ENCODE results near the gene WDR88.

Gene WDR88

DNA sequence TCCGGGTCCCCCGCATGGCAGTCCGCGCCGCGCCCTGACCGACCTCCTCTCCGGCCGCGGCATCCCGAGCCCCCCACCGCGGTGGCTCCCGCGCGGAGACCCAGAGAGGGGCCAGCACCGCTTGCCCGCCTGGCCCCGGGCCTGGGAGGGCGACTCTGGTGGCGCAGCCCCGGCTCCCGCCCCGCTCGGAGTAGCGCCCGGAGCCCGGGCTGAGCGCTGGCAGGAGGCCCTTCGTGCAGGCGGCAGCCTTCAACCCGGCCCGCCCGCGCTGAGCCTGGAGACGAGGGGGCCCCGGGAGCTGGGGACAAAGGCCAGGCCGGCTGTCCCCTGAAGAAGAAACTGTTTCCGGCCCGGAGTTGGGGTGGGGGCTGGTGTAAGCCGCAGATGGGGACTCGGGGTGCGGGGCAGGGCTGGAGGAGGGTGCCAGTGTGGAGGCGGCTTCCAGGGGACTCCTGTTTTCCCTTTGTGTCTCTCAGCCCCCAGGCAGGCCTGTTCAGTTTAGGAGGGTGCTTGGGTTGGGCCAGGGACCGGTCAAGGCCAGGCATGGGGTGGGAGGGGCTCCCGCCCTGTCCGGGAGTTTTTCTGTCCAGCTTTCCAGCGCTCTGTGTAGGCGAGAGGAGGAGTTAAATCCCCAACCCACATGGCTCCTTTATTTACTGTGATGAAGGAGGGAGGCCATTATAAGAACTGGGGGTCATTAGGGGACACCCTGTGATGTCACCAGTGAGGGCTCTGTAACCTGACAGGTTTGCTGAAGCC lies 63.2 kb downstream of the WDR88 start:
- no peak for FAIRE-seq
- no peak for DNase-seq (ENCODE audit: extremely low spot score, insufficient read length, low read depth)

DNA sequence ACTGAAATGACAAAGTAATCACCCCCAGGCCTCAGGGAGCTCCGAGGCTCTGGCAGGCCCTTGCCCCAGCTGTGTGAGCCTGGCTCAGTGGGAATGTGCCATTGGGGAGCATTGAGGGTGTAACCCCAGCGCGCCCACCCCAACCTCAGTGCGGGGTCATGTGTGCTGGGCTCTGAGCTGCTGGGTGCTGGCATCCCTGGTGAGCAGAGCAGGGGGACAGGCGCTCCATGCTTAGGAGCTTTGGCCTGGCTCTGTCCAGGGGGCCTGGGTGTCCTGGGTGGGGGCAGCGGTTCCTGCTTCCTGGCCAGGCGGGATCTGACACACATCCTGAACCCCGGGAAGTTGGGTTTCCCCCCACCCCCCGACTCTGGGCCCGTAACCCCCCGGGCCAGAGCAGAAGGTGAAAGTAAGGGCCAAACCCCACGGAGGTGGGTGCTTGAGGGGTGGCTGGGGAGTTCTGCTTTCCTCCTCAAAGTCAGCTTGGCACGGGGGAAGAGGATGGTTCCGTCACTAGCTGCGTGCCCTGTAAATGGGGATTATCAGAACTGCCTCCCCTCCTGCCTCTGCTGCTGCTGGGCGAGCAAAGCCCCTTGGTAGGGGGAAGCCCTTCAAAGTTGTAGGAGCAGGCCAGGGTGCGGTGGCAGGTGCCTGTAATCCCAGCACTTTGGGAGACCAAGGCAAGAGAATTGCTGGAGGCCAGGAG lies 63.9 kb downstream of the WDR88 start:
- no peak for FAIRE-seq

DNA sequence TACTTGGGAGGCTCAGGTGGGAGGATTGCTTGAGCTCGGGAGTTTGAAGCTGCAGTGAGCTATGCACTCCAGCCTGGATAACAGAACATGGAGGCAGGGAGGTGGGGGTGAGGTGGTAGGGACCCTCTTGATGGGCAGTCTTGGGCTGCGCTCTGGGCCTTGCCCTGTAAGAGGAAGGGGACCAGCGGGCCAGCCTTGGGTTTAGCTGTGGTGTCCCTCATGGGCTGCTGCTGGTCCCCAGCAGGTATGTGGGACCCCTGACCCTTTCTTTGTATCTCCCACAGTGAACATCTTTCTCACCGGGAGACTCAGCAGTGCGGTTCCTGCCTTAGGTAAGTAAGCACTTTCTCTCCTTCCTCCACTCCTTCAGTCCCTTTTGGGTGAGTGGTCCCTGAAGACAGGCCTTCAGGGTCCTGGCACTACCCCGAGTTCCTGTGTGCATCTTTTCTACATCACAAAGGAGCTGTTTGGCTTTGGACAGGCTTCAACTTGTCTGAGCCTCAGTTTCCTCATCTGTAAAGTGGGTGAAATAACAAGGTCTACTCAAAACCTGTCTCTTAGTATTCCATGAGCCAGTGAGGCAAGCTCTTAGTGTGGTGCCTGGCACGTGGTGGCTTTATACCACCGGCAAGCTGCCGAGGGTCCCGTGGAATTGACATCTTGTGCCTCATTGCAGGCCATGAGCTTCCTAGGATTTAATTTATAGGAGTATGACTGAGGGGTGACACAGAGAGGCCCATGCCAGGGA lies 64.7 kb downstream of the WDR88 start:
- FAIRE-seq (no peak), DNase-seq (ENCODE audit: extremely low spot score, insufficient read length, low read depth) (no peak)

More for the DNA sequence above, 63.9 kb downstream of the WDR88 start:
- DNase-seq (ENCODE audit: extremely low spot score, insufficient read length, low read depth), result no peak

DNA sequence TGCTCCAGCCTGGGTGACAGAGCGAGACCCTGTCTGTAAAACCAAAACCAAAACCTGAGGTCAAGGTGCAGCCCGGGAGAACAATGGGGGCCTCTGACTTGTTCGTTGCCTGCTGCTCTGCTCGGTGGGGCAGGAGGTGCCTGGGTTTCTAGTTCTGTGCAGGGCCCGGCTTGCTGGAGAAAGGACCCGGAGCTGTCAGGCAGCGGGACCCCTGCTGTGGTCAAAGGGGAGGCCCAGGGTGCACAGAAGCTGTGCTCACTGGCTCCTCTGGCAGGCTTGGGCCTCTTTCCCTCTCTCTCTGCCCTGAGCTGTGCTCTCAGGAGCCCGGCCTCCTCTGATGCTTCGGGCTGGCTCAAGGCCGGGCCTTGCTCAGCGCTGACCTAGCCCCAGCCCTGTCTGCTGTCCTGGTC lies 65.7 kb downstream of the WDR88 start:
- DNase-seq (ENCODE audit: extremely low spot score, insufficient read length, low read depth) (no peak), FAIRE-seq (peak; percentile 41)

DNA sequence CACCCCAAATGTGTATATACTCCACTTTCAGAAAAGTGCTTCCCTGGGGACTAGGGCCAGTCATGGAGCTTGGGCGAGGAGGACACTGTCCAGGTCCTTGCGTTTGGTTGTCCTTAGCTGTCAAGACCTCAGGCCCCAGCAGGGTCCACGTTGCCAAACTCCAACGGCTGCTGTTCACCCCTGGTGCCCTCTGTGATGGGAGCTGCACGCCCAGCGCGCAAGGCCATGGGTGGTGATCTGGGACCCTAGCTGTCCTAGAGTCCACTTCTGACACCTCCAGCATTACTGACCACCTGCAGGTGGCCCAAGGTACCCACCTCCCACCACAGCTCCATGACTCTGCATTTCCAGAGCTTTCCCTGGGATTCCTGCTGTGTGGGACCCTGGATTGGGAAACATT lies 66.3 kb downstream of the WDR88 start:
- FAIRE-seq, result no peak
- DNase-seq (ENCODE audit: extremely low spot score, insufficient read length, low read depth), result no peak

DNA sequence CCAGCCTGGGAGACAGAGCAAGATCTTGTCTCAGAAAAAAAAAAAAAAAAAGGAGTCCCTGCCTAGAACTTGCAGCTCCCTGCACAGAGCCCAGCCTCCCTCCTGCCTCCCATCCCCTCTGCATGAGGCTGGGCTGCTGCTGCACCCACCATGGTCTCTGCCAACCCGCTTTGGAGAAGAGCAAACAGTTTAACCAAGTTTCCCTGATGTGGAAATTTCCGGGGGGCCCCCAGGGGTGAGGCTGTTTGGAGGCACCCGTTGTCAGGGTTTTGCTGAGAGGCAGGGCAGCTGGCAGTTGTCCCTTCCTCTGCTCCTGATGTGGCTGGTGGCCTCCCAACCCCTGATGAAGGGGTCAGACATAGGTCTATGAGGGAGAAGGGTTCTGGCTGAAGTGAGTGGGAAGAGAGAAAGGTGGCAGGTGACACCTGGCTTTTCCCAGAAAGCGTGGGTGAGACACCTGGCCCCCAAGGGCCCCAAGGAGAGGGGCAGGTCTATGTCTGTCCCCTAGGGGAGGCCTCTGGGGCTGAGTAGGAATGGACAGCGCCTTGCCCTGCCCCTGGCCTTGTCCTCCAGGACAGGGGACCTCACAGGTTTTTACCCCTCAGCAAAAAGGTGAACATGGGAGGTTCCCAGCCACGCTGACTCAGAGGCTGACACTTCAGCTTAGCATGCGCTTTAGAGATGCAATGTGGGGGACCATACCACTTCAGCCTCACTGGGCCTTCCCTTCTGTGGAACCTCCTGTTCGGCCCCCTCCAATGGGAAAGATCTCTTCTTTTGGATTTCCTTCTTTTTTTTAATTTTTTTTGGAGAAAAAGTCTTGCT lies 67.7 kb downstream of the WDR88 start:
- no peak for FAIRE-seq
- no peak for DNase-seq (ENCODE audit: extremely low spot score, insufficient read length, low read depth)

DNA sequence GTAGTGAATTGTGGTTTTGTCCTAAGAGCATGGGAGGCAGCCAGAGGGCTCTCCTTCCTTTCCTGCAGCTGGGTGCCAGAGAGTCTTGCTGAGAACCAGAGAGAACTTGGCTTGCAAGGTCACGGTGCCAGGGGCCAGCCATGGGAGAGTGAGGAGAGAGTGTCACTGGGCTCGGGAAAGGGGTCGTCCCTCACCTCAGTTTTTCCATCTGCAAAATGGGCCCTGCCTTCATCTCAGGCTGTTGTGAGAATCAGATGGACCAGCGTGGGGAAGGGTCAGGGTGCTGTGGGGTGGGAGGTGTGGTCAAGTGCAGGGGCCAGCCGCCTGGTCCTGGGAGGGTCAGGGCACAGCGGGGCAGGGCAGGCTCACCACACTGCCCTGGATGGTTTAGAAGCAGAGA lies 69.6 kb downstream of the WDR88 start:
- no peak for DNase-seq (ENCODE audit: extremely low spot score, insufficient read length, low read depth)
- FAIRE-seq, result no peak

DNA sequence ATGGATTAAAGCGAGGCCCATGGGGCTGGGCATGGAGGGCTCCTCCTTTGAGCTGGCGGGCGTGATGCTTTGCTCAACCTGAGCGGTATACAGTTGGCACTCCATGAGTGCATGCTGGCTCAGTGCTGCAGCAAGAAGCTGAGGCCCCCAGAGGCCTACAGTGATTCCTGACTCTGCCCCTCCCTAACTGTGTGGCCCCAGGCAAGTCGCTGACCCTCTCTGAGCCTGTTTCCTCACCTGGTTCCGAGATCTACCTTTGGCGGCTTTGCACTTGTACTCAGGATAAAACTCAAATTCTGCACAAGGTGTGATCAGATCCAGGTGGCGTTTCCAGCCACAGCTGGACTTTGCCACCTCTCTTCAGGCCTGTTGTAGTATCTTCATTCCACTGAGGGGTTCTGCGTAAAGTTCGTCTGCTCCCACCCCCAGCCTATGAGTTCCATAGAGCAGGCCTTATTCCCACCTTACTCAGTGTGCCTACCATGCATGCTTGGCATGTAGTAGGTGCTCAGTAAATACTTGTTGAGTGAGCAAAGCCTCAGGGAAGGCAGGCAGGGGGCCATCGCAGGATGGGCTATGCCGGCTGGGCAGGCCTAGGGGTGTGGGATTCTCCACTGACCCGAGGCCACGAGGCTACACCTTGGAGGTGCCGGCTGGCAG lies 70.1 kb downstream of the WDR88 start:
- DNase-seq (ENCODE audit: extremely low spot score, insufficient read length, low read depth) (no peak), FAIRE-seq (no peak)

DNA sequence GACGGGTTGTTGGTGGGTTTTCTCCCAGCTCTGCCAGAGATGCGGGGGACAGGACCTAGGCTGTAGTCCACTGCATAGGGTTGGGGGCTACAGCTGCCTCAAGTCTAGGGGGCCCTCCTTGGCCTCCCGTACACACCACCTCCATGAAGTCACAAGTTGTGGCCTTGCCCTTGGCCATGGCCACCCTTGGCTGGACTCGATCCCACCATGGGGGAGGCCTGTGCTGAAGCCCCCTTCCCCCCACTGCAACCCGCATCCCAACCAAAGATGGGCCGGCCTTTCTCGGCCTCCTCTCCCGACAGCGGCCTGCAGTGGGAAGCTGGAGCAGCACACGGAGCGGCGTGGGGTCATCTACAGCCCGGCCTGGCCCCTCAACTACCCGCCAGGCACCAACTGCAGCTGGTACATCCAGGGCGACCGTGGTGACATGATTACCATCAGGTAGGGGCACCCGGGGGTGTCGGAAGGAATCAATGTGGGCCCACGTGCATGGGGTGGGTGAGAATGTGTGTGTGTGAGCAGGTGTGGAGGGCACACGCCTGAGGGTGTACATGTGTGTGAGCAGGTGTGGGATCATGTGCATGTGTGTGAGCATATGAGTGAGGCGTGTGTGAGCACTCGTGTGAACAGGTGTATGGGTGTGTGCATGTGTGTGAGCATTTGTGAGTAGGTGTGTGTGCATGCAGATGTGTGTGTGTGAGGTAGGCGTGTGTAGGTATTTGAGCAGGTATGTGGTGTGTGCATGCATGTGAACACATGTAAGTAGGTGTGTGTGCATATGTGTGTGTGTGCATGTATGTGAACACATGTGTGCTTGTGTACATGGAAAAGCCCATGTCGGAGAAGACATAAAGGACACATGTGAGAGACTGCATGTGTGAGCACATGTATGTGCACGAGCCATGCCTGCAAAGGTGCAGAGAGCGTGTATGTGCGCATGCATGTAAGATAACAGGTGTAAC lies 70.9 kb downstream of the WDR88 start:
- FAIRE-seq, result no peak
- DNase-seq (ENCODE audit: extremely low spot score, insufficient read length, low read depth), result no peak

DNA sequence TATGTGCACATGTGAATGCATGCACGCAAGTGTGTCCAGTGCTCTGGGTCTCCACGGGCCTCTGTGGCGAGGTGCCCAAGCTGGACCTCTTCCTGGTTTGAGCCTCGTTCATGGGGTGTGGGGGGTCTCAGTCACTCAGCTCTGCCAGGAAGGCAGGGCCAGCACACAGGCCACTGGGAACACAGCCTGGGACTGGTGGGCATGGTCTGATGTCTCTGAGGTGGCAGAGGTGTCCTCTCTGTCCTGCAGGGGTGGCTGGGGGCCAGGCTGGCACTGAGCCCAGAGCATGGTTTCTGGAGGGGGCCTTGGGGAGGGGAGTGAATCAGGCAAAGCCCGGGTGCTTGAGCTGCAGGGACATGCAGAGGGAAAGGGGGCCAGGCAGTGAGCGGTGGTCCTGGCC lies 71.6 kb downstream of the WDR88 start:
- no peak for DNase-seq (ENCODE audit: extremely low spot score, insufficient read length, low read depth)
- no peak for FAIRE-seq

DNA sequence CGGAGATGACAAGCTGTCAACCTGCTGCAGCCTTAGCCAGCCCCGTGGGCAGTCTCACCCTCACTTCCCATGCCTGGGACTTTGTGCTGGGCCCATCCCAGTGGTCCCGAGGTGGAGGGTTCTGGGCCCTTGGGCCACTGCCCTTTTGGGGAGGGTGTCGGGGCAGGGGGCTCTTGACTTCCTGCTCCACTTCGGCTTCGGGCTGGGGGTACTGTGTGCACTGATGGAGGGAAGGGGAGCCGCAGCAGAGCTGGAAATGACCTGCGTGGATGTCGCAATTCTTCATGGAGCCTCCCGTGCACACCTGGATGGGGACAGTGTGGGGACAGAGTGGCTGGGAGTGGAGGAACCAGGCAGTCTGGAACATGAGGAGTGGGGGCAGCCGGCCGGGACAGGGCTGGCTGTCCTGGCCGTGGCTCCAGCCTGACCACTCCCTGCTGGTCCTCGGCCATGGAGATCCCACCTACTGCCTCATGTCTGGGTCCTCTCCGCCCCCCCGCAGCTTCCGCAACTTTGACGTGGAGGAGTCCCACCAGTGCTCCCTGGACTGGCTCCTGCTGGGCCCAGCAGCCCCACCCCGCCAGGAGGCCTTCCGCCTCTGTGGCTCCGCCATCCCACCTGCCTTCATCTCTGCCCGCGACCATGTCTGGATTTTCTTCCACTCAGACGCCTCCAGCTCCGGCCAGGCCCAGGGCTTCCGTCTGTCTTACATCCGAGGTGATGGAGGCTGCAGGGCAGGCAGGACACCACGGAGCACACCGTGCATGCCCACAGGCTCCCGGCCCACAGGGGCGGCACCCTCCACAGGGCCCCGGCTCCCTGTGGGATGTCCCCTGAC lies 72.4 kb downstream of the WDR88 start:
- FAIRE-seq, result no peak
- no peak for DNase-seq (ENCODE audit: extremely low spot score, insufficient read length, low read depth)

DNA sequence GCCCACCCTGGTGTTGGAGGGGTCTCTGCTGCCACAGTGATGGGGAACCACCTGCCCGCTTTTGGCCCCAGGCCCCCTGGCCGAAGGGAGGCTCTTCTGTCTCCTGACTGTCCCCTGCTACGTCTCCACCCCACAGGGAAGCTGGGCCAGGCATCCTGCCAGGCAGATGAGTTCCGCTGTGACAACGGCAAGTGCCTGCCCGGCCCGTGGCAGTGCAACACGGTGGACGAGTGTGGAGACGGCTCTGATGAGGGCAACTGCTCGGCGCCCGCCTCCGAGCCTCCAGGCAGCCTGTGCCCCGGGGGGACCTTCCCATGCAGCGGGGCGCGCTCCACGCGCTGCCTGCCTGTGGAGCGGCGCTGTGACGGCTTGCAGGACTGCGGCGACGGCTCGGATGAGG lies 73.2 kb downstream of the WDR88 start:
- FAIRE-seq, result no peak
- no peak for DNase-seq (ENCODE audit: extremely low spot score, insufficient read length, low read depth)

DNA sequence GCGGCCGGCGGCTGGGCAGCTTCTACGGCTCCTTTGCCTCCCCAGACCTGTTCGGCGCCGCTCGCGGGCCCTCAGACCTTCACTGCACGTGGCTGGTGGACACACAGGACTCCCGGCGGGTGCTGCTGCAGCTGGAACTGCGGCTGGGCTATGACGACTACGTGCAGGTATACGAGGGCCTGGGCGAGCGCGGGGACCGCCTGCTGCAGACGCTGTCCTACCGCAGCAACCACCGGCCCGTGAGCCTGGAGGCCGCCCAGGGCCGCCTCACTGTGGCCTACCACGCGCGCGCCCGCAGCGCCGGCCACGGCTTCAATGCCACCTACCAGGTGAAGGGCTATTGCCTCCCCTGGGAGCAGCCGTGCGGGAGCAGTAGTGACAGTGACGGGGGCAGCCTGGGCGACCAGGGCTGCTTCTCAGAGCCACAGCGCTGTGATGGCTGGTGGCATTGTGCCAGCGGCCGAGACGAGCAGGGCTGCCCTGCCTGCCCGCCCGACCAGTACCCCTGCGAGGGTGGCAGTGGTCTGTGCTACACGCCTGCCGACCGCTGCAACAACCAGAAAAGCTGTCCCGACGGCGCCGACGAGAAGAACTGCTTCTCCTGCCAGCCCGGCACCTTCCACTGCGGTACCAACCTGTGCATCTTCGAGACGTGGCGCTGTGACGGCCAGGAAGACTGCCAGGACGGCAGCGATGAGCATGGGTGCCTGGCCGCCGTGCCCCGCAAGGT lies 73.8 kb downstream of the WDR88 start:
- DNase-seq (ENCODE audit: extremely low spot score, insufficient read length, low read depth) (no peak), FAIRE-seq (no peak)

DNA sequence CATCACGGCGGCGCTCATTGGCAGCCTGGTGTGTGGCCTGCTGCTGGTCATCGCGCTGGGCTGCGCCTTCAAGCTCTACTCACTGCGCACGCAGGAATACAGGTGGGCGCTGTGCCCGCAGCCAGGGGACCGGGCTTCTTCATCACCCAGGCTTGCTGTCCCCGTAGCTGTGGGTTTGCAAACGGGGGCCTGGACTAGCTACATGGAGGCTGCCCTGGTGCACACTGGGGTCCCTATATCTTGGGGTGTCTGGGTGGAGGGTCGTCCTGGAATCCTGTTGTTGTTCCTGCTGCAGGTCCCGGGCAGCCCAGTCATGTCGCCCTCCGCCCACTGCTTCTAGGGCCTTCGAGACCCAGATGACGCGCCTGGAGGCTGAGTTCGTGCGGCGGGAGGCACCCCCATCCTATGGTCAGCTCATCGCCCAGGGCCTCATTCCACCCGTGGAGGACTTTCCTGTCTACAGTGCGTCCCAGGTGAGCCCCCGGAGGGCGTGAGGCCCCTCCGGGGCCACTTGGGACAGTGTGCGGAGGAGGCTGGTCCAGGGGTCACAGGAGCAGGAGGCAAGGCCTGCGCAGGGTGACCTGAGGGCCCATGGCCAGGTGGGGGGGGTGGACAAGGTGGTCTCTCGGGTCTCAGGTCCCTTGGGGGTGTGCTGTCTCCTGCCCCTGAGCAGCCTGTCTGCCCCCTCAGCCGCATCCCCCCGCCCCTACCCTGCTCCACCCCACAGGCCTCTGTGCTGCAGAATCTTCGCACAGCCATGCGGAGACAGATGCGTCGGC lies 74.5 kb downstream of the WDR88 start:
- FAIRE-seq (no peak), DNase-seq (ENCODE audit: extremely low spot score, insufficient read length, low read depth) (no peak)

DNA sequence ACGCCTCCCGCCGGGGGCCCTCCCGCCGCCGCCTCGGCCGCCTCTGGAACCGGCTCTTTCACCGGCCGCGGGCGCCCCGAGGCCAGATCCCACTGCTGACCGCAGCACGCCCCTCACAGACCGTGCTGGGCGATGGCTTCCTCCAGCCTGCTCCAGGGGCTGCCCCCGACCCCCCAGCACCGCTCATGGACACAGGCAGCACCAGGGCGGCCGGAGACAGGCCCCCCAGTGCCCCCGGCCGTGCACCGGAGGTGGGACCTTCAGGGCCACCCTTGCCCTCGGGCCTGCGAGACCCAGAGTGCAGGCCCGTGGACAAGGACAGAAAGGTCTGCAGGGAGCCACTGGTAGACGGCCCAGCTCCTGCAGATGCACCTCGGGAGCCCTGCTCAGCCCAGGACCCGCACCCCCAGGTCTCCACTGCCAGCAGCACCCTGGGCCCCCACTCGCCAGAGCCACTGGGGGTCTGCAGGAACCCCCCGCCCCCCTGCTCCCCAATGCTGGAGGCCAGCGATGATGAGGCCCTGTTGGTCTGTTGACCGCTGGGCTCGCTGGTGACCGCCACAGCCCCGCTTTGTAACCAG lies 75.2 kb downstream of the WDR88 start:
- FAIRE-seq, result no peak
- DNase-seq (ENCODE audit: extremely low spot score, insufficient read length, low read depth), result no peak

DNA sequence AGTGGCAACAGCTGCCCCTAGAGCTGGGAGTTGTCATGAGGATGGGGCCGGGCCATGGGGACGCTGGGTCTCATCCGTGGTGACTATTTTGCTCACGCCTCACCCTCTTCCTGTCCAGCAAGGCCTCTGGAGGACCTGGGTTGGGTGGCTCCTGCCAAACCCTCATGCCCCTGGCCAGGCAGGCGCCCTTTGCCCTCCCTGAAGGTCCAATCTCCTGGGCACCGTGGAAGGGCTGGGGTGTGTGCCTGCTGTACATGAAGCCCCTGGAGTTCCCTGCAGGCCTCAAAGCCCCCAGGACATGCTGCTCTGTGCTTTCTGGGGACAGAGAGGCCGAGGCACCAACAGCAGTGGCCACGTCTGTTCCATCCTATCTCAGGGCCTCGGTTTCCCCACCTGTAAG lies 76.0 kb downstream of the WDR88 start:
- FAIRE-seq, result no peak
- no peak for DNase-seq (ENCODE audit: extremely low spot score, insufficient read length, low read depth)

Data from GM18507 (cell line).